GM21786 (cell line): ENCODE measurements around the gene LTN1.
"Not testable (repeated sequence)": the region's sequence is repeated elsewhere in the genome, so short reads cannot be mapped to it uniquely, and the experiment has no call there.

Source experiments
- ATAC-seq: cut with Tn5 transposase; IDR thresholded peaks from one replicate; pipeline ENCODE4 v1.9.1; 2021; ENCODE audit not compliant: unreplicated experiment

The LTN1 gene, protein sequence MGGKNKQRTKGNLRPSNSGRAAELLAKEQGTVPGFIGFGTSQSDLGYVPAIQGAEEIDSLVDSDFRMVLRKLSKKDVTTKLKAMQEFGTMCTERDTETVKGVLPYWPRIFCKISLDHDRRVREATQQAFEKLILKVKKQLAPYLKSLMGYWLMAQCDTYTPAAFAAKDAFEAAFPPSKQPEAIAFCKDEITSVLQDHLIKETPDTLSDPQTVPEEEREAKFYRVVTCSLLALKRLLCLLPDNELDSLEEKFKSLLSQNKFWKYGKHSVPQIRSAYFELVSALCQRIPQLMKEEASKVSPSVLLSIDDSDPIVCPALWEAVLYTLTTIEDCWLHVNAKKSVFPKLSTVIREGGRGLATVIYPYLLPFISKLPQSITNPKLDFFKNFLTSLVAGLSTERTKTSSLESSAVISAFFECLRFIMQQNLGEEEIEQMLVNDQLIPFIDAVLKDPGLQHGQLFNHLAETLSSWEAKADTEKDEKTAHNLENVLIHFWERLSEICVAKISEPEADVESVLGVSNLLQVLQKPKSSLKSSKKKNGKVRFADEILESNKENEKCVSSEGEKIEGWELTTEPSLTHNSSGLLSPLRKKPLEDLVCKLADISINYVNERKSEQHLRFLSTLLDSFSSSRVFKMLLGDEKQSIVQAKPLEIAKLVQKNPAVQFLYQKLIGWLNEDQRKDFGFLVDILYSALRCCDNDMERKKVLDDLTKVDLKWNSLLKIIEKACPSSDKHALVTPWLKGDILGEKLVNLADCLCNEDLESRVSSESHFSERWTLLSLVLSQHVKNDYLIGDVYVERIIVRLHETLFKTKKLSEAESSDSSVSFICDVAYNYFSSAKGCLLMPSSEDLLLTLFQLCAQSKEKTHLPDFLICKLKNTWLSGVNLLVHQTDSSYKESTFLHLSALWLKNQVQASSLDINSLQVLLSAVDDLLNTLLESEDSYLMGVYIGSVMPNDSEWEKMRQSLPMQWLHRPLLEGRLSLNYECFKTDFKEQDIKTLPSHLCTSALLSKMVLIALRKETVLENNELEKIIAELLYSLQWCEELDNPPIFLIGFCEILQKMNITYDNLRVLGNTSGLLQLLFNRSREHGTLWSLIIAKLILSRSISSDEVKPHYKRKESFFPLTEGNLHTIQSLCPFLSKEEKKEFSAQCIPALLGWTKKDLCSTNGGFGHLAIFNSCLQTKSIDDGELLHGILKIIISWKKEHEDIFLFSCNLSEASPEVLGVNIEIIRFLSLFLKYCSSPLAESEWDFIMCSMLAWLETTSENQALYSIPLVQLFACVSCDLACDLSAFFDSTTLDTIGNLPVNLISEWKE (N-terminal part only)

DNA sequence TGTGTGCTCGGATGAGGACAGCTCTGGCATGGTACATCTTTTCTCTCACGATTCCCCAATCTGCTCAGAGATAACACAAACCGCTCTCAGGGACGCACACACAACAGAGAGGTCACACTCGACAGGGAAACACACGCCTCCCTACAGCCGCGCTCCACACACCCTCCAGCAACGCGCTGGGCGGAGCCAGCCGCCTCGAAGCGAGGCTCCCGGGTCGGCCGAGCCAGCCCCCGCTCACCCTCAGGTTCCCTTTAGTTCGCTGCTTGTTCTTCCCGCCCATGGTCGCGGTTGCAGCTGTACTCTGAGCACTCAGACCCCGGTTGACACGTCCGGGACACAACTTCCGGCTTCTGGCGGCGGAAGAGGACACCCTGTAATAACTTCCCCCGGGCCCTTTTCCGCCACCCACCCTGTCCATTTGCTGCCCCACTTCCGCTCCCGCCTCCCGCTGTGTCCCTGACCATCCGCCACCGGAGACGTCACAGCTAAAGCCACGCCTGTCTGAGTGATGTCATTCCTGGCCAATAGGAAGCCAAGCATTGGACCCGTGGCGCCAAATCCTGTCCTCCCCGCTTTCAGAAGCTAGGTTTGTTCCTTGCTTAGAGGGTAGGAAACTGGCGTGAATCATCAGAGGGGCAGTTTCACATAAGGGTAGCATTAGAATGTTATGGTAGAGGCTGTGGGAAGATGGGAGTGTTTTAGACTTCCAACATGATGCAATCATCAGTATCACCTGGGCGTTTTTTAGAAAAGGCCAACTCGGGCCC is at the start of gene LTN1:
TSS of gene LTN1 (minus strand) at position 352 of the 767 bp plus-strand sequence. CDS start at position 280, 72 bp downstream.
- ATAC-seq, result peak; percentile 98

DNA sequence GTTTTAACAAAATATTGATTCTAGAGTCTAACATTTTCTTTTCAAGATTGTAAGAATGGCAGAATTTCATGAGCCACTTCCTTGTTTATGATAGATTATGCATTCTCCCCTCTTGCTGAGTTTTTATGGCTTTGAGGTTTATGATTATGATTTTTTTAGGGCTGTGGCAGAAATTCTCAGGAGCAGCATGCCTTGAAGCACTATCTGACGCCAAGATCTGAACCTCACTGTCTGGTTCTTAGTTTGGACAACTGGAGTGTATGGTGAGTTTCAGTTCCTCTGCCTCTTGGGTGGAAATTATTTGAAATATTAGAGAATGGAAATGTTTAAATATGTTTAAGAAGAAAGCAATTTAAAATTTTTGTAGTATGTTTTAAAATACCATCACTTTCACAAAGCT is 42.0 kb upstream of the LTN1 start:
- no peak for ATAC-seq

DNA sequence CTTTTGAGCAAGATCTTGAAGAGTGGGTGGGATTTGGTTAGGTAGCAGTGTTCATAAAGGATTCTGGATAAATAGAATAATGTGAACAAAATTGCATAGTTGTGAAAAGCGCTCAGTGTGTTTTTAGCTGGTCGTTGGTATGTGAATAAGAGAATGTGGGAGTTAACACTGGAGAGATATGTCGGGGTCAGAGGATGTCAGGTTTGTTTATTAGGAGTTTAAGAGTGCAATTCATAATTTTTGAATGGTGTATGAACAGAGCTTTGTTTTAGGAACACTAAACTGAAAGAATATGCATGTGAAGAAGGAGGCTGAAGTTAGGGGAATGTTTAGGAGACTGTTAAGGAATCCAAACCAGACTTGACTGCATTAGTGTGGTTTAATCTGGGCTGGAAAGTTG is 41.2 kb upstream of the LTN1 start:
- no peak for ATAC-seq

DNA sequence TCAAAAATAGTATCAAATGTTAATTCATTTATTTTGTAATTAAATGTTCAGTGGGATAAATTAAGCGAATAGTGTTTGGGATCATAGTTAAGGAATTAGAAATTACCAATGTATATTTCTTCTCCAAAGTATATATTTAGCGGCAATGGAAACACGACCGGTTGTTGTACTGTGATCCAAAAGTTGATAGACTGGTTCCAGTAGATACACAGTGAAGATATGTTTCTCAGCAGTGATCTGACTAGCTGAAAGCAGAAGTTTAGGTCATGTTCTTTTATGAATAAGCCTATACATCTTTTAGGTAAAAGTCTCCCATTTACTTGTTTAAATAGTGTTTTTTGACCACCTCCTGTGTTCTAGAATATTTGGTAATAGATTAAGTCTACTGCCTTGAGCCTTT is 40.6 kb upstream of the LTN1 start:
- no peak for ATAC-seq

DNA sequence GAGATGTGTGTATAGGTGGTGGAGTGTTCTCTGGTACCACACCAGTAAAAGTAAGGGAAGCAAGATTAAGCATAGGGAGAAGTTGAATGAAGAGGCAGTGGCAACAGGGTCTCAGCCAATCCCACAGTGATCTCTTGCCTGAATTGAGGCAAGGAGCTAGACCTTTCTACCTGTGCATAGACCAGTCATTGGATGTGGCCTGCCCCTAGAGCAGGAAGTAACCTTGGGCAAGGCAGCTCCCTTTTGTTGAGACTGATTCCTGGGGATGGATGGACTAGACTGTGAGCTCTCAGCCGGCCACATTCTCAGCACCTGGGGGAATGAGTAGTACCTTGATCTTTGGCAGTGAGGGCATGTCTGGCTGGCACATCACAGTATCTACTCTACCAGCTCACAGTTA is 38.2 kb upstream of the LTN1 start:
- no peak for ATAC-seq

DNA sequence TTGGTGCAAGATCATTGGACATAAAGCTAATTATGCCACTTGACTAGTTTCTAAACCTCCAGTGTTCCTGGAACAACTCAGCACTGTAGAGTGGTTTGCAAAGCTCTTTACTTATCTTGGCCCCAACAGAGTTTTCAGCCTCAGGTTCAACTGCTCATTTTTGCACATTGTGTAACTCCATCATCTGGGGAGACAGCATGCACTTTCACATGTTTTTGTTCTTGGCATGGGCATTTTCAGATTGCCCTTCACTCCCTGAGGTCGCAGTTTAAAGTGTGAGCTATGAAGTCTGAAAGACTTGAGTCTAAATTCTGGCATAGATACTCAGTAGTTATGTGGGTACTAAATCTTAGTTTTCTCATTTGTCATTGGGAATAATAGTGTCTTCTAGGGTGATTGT is 36.8 kb upstream of the LTN1 start:
- no peak for ATAC-seq

DNA sequence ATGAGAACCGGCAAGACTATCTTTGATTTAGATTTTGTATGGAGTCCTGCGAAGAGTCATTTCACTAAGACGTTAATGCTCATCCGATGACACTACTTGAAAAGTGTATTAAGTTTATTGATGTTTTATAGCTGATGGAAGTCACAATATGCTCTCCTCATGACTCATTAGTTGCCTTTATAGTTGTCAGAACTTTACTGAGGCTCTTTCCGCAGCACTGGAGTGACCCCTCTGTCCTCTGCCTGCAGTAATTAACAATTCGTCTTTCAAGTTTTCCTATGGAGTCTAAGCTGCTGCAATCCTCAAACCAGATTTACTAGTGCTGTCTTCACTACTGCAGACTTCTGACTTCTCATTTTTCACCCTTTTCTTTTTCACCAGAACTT is 32.6 kb upstream of the LTN1 start:
- no peak for ATAC-seq

DNA sequence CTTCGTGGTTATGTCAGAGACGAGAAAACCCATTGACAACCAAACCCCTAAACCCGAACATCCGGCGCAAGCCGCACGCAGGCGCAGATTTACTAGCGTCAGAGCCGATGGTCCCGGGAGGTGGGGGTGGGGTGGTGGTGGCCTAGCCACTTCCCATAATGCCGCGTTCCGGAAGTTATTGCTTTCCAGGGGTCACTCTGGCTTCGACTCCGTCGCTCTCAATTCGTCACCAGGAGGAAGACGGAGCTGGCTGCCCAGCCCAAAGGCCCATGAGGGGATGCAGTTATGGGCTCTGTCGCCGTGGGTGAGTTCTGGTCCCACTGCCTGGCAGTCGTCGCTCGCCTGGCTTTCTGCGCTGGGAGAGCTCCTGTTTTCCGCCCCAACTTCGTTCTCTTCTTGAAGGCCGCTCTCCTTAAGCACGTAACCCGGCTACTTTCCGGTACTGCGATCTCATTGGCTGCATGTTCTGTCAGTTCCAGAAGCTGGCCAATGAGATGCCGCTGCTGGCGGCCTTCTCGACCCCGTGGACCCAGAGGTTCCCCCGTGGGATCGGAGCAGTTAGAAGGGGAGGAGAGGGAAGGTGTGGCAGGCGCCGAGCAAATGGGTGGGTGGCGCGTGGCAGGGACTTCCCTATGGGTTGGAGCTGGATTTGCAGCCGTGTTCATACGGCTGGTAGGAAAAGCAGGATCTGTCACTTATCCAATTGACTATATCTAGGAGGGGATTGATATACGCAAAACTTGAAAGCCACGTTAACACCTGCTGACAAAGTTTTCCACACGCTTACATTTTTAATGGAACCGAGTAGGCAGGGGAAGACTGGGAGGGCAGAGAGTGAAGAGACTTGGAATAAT is 32.0 kb upstream of the LTN1 start, which contains the start of gene USP16:
TSS of gene USP16 (plus strand) at position 195 of the 854 bp plus-strand sequence. CDS start 3,246 bp downstream, outside the sequence.
- ATAC-seq, result peak; percentile 97

DNA sequence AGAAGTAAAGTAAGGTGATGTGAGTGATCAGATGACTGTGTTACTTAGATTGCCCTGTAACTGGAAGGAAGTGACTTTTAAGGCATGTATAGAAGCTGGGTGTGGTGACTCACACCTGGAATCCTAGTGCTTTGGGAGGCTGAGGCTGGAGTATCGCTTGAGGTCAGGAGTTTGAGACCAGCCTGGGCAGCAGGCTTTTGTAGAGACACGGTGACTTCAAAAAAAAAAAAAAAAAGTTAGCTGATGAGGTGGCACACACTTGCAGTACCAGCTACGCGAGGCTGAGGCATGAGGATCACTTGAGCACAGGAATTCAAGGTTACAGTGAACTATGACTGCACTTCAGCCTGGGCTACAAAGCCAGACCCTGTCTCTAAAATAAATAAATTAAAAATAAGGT is 29.5 kb upstream of the LTN1 start:
- ATAC-seq, result no peak

DNA sequence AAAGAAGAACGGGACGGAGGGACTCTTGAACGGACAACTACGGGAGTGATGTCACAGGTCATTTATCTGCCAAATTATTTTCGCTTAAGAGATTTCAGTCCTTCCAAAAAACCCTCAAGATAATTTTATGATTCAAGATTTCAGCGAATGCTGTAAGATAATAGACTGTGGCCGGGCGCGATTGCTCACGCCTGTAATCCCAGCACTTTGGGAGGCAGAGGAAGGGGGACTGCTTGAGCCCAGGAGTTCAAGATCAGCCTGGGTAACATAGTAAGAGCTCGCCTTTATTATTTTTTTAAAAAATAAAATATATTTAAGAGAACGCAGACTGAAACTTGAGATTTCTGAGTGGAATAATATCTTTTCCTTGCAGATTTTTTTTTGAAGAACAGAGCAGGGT is 25.9 kb upstream of the LTN1 start:
- ATAC-seq, result peak; percentile 14

DNA sequence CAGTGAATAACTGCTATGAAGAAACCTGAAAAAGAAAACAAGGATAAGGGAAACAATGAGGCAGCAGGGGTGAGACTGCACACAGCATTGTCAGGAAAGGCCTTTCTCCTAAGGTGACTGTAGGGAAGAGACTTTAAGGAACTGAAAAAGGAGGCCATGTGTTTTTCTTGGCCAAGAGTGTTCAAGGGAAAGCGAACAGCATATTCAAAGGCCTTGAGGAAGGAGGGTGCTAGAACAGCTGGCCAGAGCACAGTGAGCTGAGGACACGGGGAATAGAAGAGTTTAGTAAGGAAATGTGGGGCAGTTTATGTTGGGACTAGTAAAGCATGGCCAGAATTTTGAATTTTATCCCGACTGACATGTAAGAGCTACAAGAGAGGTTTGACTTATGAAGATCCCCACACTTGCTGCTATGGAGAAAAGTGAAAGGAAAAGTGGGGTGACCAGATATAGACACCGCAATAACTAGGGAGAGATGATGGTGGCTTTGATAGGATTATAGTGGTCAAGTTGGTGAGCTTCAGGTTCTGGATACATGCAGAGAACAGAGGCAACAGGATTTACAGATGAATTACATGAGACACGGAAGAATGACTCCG is 25.1 kb upstream of the LTN1 start:
- ATAC-seq, result peak; percentile 35

DNA sequence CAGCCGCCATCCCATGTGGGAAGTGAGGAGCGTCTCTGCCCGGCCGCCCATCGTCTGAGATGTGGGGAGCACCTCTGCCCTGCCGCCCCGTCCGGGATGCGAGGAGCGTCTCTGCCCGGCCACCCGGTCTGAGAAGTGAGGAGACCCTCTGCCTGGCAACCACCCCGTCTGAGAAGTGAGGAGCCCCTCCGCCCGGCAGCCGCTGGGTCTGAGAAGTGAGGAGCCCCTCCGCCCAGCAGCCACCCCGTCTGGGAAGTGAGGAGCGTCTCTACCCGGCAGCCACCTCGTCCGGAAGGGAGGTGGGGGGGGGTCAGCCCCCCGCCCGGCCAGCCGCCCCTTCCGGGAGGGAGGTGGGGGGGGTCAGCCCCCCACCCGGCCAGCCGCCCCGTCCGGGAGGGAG is 18.6 kb upstream of the LTN1 start:
- not testable (repeated sequence) for ATAC-seq

DNA sequence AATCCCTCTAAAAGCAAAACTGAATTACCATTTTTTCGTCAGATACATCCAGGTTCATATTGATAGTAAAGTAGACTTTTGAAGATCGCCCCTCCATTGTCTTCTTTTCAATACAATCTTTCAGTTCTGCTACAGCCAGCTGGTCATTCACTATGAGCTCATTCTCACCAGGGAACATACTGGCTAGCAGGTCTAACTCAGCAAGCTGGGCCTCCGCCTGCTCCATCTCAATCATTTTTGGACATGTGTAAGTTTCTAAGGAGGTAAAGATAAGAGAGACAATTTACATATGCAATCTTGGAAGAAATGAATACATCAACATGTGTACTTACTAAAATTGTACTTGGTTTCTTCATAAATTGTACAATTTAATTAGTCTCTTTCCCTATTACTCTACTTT is 15.7 kb upstream of the LTN1 start:
- ATAC-seq, result no peak

DNA sequence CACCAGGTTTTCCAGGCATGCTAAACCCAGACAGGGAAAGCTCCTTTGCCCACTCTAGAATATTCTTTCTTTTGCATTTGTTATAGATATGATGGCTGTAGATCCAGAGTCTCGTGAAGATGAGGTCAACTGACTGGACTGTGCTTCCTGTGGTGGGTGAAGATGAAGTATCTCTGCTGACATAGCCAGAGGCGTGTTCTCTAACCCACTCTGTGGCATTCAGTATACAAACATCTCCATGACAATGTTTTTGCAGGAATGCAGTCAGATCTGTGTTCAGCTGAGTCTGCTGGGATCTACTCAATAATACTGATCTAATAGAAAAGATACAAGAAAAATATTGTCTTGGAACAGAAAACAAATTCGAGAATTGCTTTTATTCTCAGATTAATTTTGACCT is 15.1 kb upstream of the LTN1 start:
- no peak for ATAC-seq

DNA sequence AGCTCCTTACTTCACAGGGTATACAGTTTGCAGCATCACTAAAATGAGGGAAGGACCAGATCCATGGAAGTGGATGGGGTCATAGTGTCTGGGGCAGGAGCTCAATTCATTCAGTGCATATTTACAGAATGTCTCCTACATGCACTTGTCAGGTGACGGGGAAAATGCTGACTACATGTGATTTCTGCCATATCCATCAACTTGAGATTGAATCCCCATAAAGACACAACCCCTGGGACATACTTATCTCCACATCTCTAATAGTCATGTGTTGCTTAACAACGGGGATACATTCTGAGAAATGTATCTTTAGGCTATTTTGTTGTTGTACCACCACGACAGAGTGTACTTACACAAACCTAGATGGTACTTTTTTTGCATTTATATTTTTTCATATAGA is 14.5 kb upstream of the LTN1 start:
- no peak for ATAC-seq

DNA sequence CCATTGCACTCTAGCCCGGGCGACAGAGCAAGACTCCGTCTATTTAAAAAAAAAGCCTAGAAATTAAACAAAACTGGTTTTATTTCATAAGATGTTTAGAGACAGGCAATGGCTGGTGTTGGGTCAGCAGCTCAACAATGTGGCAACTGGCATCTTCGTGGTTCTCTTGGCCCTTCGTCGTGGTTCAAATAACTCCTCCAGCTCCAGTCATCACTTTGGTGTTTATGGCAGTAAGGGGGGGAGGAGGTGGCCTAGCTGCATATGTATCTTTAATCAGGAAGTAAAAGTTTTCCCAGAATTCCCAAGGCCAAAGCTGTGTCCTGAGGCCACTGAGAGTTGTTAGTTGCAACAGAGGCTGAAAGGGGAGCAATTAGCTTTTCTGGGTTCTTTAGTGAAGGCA is 13.0 kb upstream of the LTN1 start:
- ATAC-seq, result no peak

DNA sequence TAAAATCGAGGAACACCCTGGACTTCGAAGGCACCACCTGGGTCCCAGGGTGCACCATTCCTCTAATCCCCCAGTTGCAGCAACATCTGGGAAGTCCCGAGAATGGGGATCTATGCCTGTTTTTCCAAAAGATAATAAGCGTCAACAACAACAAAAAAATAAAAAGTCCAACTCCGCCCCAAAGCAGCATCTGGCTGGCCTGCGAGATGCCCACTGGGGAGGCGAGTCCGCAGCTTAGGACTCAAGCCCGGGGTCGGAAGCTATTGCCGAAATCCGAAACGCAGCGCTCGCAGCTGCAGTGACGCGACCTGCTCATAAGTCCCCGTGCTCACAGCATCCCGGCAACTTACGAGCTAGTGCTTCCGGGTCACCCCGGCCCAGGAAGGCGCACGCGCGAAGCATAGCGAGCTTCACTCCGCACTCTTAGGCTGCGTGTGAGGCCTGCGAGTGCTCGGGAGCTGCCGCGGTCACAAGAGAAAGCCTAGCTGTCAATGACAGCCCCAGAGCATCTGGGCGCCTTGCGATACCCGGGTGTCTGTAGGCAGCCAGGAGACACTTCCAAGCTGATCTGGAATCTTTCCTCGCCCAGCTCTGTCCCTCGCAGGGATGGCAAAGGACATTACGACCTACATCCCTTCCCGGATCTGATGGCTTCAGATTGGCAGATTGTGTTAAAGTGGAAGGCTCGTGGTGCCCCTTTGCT is 9.9 kb upstream of the LTN1 start:
- ATAC-seq, result peak; percentile 100

DNA sequence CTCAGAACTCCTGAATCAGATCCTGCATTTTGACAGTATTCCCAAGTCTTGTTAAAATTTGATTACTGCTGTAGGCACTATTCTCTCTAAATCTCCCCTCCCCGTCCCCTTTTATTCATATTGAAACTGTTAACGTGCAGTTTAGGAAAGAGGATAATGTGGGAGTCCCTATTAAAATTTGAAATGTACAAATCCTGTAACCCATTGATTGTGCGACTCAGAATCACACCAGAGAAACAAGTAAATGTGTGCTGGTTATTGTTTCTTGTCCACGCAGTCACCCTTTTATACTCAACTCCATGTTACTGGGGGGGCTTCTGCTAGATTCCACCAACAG is 584 bp upstream of the LTN1 start:
- ATAC-seq, result no peak
